LoVo (cell line): ENCODE data around the gene ELMO2.

Experiments
- DNase-seq: peaks from one replicate; pipeline ENCODE4 v3.0.0-alpha.2; 2016; ENCODE audit warnings: low spot score

The ELMO2 gene

DNA sequence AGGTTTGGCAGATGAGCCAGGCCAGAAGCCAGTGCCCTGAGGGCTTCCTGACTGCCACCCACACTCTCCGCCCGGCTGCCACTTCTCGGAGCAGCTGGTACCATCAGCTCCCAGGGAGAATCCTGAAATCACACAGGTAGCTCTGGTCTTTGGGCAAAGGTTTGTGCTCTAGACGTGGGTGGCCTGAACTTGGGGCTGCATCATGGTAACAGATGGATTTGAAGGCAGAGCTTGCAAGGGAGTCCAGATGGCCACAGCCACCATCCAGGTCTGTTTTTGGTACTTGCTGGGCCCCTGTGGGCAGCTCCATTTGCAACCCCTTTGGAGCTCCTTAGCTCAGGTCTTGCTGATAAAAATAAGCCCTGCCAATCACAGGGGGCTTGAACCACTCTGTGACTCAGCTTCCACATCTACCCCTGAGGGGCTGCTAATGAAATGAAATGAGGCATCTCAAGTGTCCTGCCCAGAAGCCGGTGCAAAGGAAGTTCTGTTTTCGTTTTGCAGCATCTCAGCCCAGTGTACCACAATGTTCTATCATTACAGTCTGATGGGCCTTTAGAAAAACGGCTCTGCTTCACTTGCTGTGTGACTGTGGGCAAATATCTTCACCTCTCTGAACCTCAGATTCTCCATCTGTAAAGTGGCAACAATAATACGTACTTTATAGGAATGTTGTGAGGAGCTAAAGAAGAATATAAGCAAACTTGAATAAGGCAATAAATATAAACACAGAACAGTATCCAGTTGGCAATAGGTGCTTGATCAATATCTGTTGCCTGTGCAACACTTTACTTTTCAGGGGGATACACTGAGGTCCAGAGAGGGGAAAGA, 73.0 kb downstream of the ELMO2 start:
- no peak for DNase-seq

DNA sequence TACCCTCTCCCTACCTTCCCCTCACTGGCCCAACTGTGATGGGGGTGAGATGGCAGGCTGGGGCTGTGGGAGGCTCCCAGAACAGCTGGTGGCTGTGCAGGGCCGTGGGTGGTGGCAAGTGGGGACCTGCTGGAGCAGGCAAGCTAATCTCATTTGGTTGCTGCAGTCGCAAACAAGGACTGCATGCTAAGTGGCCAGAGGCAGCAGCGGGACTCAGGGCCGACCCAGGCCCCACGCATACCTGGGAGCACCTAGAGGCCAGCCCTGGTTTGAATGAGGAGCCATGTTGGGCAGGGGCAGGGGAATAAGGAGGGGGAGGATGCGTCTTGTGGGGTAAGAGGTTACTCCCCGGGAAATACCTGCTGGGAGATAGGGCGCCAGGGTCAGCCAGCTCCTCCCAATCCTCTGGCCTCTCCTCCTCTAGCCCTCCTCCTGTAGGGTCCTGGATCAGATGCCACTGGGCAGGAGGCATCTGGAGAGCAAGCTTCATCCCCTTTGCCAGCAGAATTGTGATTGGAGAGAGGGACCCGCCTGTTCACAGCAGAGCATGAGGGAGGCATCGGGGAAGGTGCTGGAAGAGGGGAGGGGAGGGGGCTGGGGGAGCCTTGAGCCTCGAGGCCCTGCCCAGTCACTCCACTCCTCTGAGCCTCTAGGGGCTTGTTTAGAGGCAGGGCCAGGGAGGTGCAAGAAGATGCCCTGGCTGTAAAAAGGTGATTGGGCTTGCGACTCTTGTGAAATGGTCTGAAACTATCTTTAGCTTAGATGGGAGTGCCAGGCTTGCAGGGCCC, 73.8 kb downstream of the ELMO2 start:
- DNase-seq = no peak

DNA sequence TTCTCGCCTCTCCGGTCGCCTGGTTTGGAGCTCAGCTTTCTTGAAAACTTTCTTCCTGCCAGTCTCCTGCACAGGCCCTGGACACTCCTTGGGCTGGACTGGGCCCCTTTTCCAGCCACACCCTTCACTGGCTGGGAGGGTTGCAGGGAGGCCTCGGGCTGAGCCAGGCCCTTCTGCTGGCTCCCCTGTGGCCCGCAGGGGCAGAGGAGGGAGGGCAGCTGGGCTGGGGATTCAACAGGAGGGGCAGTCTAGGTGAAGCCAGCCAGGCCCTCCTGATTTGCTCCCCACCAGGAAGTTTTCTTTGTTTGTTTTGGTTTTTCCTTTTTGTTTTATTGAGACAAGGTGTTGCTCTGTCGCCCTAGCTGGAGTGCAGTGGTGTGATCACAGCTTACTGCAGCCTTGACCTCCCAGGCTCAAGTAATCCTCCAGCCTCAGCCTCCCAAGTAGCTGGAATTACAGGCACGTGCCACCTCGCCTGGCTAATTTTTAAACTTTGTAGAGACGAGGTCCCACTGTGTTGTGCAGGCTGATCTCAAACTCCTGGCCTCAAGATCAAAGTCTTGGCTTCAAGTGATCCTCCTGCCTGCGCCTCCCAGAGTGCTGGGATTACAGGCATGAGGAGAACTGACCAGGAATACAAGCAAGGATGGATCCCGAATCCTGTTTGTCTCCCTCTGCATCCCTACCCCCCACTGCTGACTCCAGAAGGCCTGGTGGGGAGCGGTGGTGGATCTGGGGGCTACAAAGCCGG, 74.6 kb downstream of the ELMO2 start:
- DNase-seq = no peak

DNA sequence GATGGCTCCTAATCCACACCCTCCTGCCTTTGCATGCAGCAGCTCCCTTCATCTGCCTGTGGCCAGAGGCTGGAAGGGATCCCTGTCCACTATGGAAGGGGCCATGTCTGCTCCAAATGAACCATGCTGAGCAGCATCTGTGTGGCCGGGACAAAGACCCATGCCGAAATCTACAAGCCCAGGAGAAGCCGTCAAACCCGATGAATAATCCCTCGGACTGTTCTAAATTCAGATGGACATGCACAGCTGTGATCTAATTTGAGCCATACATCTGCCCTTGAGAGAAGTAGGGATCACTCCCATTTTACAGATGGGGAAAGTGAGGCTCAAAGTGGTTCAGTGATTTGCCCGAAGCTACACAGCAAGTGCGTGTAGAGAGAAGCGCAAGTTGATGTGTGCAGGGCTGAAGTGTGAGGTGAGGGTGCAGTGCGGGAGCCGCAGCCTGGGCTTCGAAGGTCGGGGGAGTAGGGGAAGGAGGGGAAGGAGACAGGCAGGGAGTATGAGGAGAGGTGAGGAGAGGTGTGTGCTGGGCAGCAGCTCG, 75.5 kb downstream of the ELMO2 start:
- DNase-seq = no peak

DNA sequence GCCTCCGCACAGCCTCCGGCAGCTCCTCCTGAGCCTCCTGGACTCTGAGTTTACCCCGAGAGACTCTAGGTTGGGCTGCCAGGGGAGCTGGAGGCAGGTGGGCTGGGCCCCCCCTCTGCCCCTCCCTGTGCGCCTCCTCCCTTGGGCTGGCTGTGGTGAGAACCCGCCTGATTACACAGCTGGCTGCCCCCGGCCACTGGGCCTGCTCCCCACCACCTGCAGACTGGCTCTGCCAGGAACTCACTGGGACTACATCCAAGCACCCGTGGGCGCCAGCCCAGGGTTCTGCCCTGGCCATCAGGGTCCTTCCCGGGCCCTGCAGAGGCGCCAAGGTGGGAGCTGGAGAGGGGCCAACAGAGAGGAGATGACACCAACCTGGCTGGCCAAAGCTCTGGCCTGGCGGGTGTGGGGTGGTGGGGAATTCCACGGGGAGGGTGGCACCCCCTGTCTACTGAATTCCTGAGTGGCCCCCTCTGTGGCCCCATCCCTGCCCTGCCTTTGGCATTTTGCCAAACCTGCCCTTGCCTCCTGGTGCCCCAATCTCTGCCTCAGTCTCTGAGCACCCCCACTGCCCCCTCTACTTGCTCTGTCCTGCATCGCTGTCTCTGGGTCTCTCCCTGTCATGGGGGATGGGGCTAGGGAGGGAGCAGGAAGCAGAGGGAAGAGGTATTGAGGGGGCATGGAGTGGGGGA, 76.2 kb downstream of the ELMO2 start:
- no peak for DNase-seq

DNA sequence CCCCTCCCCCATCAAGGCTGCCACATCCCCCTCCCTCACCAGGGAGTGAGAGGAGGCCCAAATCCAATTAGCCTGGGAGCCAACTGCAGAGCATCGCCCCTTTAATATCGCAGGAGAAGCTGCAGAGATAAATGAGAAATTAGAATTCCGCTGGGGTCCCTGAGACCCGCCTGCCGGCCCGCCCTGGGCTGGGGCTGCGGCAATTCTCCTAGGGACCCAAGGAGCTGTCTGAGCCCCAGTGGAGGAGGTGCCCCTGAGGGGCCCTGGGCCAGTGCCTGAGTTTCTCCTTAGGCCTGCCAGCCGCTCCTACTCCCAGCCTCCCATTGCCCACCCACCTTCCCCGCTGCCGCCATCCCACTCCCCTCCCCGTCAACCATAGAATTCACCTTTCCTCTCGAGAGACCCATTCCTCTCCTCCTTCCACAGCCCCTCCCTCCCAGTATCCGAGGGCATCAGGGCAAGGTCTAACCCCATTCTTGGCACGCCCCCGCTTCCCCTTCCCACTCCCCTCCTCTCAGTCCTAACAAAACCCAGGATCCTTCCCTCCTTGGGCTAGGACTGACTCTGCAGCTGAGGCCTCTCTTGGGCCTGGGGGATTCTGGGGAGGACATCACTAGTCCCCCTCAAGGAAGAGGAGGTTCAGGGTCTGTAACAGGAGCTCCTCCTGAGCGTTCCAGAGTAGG, 78.1 kb downstream of the ELMO2 start:
- no peak for DNase-seq

DNA sequence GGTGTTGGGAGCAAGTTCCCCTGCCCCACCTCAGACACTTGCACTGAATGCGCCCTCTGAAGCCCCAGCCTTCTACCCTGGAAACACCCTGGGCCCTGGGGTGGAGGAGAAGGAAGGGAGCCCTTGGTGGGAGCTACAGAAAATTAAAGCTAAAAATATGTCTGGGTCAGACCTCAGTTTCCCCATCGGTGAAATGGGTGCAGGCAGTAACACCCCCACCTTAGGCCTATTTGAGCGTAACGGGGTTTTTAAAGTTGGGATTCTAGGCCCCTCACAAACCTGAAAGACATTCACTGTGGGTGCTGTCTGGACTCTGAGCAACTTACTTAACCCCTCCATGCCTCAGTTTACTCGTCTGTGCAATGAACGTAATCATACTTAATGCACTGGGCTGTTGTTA, 78.9 kb downstream of the ELMO2 start:
- no peak for DNase-seq

DNA sequence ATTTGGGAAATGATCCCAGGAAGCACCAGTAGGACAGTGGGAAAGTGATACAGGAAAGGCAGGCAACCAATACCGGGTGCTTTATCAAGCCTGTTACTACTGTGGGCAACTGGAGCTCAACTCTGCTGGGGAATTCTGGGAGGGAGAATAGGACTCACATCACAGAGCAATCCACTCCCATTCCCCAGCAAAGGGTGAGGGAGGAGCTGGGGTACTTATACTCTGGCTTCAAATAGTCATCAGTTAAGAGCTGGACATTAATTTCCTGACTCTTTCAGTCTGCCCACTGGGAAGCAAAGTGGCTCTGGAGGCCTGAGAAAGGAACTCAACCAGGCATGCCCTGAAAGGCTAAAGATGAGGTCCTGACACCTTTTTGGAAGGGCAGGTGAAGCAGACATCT, 80.6 kb downstream of the ELMO2 start:
- no peak for DNase-seq

DNA sequence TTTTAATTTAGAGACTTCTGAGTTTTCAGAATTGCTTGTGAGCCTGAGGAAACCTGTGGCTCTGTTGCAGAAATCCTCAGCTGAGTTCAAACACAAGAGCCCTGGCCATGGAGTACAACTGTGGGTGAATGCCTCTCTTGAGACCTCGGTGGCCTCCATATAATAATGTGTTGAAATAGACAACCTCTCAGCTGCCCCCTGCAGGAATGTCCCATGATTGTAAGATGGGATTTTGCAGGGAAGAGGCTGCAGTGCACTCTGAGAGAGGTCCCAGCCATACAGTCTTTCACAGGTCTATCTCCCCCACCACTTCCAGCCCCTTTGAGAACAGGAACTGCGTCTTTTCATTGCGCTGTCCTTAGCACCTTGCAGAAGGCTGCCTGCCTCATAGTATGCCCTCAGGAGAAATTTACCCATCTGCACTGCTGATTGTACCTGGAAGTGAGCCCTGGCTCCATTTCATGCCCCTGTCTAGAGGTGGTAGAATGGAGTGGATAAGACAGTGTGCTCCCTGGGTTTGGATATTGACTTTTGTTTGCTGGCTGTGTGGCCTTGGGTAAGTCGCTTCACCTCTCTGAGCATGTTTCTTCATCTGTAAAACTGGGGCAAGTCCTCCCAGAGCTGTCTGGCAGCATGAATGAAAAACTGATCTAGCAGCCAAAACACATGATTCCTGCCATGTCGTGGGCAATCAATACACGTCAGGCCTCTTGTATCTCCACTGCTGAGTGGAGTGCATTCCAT, 81.3 kb downstream of the ELMO2 start:
- DNase-seq = peak; percentile 24

DNA sequence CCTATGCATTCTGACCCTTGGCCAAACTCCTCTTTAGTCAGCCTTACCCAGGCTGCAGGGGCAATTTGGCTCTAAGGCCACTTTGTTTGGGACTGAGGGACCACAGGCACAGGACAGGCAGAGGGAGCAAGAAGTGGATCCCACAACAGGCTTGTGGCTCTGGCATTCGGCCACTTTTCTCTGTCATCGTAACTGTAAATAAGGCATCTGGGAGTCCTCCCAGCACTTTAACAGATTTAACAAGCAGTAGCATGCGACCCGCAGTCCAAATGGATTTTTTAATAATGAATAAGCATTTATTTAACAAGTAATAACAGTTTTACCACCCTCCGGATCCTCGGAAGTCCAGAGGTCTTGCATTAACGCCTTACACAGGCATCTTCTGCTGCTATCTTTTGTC, 82.0 kb downstream of the ELMO2 start:
- DNase-seq = no peak

DNA sequence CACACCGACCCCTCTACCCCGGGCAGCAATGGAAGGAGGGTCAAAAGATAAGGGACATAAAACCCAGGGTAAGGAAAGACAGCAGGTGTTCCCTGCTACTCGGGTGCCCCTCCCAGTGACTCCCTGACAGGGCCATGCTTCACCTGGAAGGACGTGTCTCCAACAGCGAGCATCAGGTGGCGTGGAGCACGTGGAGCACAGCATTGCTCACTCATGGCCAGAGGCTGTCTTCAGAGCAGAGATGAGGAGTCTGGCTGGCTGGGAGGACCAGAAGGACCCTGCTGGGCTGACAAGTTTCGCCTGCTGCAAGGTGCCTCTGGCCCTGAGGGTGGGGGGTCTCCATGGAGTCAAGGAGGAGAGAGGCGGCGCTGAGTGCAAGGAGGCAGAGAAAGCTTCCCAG, 82.9 kb downstream of the ELMO2 start:
- no peak for DNase-seq

DNA sequence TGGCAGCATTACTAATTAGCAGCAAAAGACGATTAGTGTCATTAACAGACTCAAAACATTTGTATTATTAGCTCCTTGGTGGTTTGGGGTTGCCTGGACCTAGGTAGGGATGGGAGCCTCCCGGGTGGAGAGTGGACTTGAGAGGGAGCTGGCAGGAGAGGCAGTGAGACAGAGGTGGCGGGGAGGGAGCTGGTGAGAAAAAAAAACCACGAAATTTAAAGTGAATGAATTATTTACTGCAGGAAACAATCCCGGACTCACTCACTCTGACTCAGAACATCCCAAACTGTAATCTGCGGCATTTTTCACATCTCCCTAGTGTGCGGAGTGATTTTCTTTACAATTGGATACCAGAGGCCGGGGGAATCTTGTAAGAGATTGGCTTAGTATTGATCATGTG, 83.8 kb downstream of the ELMO2 start:
- DNase-seq = no peak

DNA sequence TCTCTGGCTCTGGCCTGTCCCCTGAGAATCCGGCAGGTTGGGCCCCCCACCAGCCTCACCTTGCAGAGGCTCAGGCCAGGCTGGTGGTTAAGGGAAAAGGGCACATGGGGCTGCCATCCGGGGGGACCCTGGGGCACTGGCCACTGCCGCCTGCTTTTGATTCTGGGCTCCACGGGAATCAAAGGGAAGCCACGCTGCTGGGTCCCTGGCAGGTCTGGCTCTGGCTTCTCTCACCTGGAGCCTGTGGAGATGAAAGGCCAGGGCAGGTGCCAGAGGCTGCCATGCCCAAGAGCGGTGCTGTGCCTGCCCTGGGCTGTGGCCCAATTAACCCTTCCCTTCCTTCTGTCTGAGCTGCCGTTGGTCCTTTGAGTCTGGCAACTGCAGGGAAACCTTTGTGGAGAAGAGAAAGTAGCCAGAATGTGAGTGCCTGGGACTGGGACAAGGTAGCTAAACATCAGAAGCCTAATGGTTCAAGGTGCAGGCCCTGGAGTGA, 88.7 kb downstream of the ELMO2 start:
- DNase-seq = no peak

DNA sequence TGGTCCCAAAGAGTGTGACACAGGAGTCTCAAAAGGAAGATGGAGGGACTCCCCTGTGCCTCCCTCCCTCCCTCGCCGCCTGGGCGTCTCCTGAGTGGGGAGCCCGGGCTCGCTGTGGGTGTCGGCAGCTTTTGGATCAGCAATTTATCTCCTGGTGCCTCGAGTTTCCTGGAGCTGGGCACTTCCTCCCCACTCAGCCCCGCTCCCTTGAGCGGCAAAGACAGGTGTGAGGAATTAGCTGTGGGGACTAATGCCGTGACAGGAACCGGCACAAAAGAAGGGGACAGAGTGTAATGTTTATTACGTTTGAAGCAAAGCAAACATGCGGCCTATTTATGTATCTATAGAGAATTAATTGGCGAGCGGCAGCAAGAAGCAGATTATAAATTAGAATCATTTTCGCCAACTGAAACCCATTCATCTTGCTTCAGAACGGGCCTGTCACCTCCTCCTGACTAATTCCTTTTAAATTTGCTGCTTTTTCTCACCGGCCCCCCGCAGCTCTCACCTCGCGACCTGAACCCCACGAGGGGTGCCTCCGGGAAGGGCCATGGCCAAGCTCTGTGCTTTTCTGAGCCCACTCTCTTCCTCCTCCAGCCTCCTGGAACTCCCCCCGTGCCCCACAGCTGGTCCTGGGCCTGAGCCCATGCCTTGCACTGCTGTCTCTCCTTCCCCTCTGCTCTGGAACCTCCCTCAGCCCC, 89.3 kb downstream of the ELMO2 start:
- DNase-seq = no peak
